ENCODE results near the gene CHPF.

The CHPF gene

GRCh38 chr2:219566640-219567039, 23.0 kb upstream of the CHPF start:
- no peak for DNase-seq

- no peak for DNase-seq
Measured at GRCh38 chr2:219565130-219566080, 21.8 kb upstream of the CHPF start.

GRCh38 chr2:219563271-219563928, 19.8 kb upstream of the CHPF start:
- DNase-seq, result no peak

GRCh38 chr2:219562049-219563020, 18.7 kb upstream of the CHPF start:
- DNase-seq, result no peak

- no peak for DNase-seq
Measured at GRCh38 chr2:219561179-219562048, 17.8 kb upstream of the CHPF start.

GRCh38 chr2:219560893-219561178, 17.2 kb upstream of the CHPF start:
- no peak for DNase-seq

GRCh38 chr2:219560037-219560892, 16.7 kb upstream of the CHPF start:
- DNase-seq, result peak; percentile 37

GRCh38 chr2:219559156-219559915, 15.7 kb upstream of the CHPF start:
- DNase-seq, result no peak

- DNase-seq, result no peak
Measured at GRCh38 chr2:219557791-219558785, 14.5 kb upstream of the CHPF start.

GRCh38 chr2:219557320-219557719, 13.7 kb upstream of the CHPF start:
- no peak for DNase-seq

- DNase-seq, result no peak
Measured at GRCh38 chr2:219556413-219556812, 12.8 kb upstream of the CHPF start.

GRCh38 chr2:219555956-219556355, 12.3 kb upstream of the CHPF start:
- DNase-seq, result no peak

GRCh38 chr2:219554350-219554749, 10.7 kb upstream of the CHPF start:
- no peak for DNase-seq

GRCh38 chr2:219553463-219553963, 9.9 kb upstream of the CHPF start:
- DNase-seq, result no peak

GRCh38 chr2:219553168-219553417, 9.5 kb upstream of the CHPF start:
- no peak for DNase-seq

GRCh38 chr2:219552382-219553167, 9.0 kb upstream of the CHPF start:
- peak; percentile 92 for DNase-seq

- no peak for DNase-seq
Measured at GRCh38 chr2:219551441-219552381, 8.1 kb upstream of the CHPF start.

All from stimulated activated CD8-positive, alpha-beta memory T cell treated with anti-CD3 and anti-CD28 coated beads, Interleukin-4, amount 100 ng/mL, for 48 hours (primary cell).